T-helper 9 cell (primary cell): ENCODE results near the gene SDR39U1.
"Not testable (repeated sequence)": the region's sequence is repeated elsewhere in the genome, so short reads cannot be mapped to it uniquely, and the experiment has no call there.

Experiments
- DNase-seq: peaks from one replicate; pipeline ENCODE4 v3.0.0-alpha.2; 2020
- total RNA-seq, 2 donors: gene quantifications; one replicate each; lab custom pipeline; 2026; lab: John Stamatoyannopoulos, UW

SDR39U1 gene, protein sequence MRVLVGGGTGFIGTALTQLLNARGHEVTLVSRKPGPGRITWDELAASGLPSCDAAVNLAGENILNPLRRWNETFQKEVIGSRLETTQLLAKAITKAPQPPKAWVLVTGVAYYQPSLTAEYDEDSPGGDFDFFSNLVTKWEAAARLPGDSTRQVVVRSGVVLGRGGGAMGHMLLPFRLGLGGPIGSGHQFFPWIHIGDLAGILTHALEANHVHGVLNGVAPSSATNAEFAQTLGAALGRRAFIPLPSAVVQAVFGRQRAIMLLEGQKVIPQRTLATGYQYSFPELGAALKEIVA
- total RNA-seq = 46.6 to 51.5 reads per million in 2 donors

DNA sequence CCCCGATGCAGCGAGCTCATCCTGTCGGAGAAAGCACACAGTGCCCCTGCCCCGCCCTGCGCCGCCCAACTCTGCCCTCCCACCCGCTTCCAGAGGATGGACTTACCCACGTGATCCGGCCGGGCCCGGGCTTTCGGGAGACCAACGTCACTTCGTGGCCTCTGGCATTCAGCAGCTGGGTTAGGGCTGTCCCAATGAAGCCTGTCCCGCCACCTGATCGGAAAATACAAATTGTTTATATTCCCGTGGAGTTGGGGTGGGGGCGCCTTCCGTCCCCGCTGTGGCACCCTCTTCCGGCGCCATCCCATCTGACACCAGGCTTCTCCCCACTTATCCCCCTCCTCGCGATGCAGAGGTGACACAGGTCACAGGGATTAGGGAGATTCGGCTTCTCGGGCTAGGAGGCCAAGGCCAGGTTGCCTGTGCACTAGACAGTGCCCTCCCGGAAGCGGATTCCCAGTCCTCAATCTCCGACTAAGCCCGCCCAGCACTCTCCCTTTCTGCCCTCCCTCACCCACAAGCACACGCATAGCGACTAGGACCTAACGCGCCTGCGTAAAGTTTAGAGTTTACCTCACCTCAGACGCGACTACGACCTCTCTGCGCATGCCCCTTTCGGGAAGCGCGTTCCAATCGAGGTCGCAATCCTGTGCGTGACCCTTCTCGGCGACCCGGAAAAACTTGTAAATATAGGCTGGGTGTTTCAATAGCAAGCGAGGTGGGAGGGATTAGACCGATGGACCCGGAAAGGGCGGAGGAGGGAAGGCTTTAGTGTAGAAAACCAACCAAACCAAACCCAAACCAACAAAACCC is at the start of gene SDR39U1:
Gene SDR39U1, minus strand, starts transcription at position 537 of the 813 bp plus-strand sequence. Its CDS starts 7 bp downstream, at position 530.
- peak; percentile 89 for DNase-seq

DNA sequence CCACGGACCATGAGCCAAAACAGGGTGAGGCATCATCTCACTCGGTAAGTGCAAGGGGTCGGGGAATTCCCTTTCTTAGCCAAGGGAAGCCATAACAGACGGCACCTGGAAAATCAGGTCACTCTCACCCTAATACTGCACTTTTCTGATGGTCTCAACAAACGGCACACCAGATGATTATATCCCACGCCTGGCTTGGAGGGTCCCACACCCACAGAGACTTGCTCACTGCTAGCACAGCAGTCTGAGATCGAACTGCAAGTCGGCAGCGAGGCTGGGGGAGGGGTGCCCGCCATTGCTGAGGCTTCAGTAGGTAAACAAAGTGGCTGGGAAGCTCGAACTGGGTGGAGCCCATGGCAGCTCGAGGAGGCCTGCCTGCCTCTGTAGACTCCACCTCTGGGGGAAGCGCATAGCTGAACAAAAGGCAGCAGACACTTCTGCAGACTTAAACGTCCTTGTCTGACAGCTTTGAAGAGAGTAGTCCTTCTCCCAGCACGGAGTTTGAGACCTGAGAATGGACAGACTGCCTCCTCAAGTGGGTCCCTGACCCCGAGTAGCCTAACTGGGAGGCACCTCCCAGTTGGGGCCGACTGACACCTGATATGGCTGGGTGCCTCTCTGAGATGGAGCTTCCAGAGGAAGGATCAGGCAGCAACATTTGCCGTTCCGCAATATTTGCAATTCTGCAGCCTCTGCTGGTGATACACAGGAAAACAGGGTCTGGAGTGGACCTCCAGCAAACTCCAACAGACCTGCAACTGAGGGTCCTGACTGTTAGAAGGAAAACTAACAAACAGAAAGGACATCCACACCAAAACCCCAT is 49.2 kb upstream of the SDR39U1 start:
- DNase-seq = not testable (repeated sequence)

DNA sequence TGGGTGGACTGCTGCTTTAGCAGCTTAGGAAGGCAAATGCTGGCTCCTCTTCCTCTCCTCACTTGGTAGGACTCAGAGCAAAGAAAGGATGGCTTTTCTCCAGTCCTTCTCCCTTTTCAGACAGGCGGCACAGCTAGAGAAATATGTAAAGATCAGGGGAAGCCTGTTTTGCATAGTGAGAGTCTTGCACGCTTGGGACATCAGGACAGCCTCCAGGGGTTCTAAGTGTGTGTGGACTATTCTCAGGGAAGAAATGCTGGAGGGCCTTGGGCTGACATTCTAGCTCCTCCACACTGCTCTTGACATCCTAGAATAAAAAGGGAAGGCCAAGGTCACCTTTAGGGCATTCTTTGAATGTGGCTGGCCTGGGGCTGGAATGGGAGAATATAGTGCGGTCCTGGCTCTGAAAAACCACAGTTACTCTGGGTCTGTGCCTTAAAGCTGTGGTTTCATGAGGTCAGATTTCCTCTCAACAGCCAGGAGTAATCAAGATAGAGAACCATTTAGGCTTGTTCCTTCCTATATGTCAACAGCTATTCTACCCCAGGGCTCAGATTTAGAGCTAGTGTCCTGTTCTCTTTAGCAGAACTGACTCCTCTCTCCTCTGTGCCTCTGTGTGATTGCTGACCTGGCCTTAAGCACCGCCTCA is 41.2 kb upstream of the SDR39U1 start:
- no peak for DNase-seq

DNA sequence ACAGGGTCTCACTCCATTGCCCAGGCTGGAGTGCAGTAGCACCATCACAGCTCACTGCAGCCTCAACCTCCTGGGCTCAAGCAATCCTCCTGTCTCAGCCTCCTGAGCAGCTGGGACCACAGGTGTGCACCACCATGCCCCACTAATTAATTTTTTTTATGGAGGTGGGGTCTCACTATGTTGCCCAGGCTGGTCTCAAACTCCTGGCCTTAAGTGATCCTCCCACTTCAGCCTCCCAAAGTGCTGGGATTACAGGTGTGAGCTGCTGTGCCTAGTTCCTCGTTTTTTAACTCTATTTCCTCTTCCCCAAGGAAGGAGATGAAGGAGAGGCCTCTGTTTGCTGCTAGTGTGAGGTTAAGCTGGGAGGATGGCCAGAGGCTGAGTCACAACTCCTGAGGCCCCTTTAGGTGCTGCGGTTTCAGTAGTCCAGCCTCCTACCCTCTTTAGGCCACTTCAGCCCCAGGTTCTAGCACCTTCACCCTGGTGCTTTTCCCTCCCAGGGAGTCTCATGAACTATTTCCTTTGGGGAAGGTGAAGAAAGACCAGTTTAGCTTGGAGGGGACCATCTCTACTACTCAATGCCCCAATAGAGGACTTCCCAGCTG is 40.2 kb upstream of the SDR39U1 start:
- not testable (repeated sequence) for DNase-seq

DNA sequence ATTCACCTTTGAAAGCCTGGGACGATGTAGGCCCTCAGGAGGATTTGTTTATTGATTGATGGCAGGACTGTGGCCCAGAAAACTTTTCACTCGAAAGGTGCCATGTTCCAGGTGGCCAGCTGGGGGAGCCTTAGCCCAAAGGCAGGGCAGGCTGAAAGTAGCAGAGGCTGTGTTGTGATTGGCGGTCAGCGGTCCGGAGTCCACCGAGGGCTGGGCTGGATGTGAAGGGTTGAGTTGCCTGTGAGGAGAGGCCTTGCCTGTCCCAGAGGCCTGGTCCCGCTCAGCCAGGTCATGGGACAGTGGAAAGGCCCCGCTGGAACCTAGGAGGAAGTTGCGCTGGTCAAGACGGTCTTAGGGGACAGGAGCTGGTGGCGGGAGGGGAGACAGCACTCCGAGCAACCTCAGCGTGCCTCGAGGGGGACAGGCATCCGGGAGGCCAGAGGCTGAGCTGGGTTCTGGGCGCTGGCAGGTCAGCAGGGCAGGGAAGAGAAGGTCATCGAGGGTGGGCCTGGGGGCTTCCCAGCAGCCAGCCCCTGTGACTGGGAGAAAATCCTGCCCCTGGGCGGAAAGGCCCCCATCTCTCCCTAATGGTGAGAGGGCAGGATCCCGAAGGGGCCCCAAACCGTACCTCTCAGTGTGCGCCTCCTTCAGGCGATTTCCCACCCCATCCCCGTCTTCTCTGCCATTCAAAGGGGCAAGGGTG is 39.2 kb upstream of the SDR39U1 start:
- DNase-seq = peak; percentile 13

DNA sequence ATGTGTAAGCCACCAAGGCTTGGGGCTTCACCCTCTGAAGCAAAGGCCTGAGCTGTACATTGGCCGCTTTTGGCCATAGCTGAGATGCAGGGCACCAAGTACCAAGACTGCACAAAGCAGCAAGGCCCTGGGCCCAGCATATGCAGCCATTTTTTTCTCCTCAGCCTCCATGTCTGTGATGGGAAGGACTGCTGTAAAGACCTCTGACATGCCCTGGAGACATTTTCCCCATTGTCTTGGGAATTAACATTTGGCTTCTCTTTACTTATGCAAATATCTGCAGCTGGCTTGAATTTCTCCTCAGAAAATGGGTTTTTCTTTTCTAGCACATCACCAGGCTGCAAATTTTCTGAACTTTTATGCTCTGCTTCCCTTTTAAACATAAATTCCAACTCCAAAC is 37.4 kb upstream of the SDR39U1 start:
- DNase-seq = not testable (repeated sequence)

DNA sequence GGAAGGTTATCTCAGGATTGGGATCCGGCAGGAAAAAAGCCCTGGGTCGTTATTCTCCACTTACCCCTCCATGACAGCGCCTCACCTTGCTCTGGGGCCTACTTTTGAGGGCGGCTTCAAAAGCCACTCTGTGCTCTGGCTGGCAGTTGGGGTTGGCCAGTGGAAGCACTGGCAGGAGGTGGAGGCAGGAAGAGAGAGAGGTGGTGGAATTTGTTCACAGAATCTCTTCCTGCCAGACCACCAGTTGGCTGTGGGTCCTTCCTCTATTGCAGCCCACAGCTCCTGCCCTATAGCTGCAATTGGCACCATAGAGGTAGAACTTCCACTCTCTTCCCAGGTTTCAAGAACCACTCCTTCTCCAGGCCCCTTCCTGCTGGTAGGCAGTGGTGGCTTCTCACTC is 32.7 kb upstream of the SDR39U1 start:
- DNase-seq = no peak

DNA sequence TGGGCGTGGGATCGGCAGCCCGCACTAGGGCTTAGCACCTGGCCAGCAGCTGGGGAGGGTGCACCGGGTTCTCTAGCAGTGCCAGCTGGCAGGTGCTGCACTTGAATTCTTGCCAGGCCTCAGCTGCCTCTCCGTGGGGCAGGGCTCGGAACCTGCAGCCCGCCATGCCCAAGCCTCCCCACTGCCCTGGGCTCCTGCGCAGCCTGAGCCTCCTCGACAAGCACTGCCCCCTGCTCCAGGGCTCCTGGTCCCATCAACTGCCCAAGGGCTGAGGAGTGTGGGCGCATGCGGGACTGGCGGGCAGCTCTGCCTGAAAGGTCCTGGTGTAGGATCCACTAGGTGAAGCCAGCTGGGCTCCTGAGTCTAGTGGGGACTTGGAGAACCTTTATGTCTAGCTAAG is 30.6 kb upstream of the SDR39U1 start:
- DNase-seq = no peak

DNA sequence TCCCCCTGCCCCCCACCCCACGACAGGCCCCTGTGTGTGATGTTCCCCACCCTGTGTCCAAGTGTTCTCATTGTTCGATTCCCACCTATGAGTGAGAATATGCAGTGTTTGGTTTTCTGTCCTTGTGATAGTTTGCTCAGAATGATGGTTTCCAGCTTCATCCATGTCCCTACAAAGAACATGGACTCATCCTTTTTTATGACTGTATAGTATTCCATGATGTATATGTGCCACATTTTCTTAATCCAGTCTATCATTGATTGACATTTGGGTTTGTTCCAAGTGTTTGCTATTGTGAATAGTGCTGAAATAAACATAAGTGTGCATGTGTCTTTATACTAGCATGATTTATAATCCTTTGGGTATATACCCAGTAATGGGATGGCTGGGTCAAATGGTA is 27.9 kb upstream of the SDR39U1 start:
- DNase-seq = not testable (repeated sequence)

DNA sequence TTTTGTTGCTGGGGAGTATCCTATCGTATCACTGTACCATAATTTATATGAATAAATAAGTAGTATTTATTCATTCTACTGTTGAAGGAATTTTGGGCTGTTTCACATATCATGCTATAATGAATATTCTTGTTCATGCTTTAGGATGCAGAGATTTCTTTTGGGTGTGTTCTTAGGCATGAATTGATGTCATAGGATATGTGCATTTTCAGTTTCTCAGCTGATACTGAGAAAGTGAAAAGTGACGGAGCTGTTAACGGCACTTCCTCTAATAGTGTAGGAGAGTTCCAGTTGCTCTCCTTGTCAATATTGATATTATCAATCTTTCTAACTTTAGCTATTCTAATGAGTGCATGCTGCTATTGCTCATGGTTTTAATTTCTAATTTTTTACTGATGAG is 23.2 kb upstream of the SDR39U1 start:
- DNase-seq = no peak

DNA sequence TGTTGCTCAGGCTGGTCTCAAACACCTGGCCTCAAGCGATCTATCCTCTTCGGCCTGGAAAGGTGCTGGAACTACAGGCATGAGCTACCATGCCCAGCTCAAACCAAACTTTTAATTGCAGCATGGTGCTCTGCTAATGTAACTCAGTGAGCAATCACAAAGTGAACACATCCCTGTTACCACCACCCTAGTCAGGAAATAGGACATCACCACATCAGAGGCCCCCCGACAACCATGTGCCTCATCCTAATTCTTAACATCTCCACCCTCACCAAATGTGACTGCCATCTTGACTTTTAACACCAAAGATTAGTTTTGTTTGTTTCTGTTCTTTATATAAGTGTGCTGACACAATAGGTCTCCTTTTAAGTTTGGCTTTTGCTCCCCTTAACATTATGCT is 22.8 kb upstream of the SDR39U1 start:
- DNase-seq = no peak

DNA sequence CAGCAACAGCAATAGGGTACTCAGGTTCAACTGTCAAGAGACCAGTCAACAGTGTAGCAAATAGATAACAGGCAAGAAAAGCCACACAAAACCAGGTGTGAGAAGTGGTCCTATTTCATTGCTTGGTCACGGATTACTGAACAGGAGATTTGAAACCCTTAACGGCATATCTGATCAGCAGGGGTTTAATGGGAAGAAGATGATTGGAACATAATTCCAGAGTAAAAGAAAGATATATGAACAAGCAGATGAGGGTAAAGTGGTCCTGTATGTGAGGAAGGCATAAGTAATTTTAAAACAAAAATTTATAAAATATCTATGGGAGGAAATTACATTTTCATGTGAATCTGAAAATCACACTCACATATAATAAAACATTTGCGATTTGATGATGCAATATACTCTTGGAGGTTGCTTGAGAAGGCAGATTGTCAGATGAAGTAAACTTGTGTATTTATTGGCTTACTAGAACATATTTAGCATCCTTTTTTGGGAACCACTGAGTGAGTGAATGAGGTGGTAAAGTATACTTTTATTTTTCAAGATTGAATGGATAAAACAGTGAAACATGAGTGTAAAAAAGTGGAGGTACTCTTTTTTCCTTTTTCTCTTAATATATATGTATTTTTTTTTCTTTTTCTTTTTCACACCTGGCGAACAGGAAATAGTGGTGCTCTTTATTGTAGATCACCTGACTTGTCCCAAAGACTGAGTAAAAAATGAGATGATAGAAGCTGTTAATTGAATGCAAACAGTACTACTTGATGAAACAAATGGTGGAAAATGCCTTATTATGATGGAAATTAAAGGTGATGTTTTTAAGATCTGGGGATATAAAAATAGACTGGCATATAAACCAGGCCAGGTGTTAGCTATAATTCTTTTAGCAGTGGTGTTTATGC is 21.6 kb upstream of the SDR39U1 start:
- no peak for DNase-seq

DNA sequence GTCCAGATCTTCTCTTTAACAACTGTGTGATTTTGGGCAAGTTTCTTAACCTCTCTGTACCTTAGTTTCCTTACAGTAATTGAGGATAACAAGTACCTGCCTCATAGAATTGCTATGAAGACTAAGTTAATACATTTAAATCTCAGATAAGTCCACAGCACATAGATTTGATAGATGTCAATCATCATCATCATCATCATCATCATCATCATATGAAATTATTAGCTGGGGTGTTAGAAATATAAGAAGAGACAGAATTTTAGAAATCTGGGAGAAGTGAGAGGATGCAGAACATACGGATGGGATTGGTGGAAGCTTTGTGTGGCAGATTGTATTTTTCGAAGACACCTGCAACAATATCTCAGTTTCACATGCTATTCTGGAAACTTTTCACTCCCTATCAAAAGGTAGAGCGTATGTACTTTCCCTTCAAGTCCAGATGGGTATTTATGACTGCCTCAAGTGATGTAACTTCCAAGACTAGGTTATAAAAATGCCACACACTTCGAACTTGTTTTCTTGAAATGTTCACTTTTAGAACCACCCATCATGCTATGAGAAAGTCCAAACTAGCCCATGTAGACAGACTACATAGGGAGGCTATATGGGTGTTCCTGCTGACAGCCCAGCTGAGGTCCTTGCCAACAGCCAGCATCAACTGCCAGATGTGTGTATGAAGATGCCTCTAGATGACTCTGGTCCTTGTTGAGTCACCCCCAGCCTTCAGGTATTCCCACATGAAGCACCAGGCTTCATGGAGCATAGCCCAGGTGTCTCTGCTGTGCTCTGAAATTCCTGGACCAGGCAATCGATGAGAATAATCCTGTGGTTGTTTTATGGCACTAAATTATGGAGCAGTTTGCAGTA is 20.7 kb upstream of the SDR39U1 start:
- no peak for DNase-seq

DNA sequence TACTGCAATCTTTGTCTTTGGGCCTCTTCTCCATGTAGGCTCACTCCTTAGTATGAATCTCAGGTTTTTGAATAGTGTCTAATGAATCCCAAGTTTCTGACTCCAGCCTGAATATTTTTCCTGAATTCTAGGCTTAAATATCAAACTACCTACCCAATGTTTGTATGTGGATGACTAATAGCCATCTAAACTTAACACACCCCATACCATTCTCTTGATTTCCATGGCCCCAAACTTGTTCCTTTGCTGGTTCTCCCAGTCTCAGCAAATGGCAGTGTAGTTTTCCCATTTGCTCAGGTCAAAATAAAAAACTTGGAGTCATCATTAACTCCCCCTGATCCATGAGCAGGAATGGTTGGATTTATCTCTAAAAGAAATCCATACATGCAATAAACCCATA is 18.8 kb upstream of the SDR39U1 start:
- DNase-seq = no peak

DNA sequence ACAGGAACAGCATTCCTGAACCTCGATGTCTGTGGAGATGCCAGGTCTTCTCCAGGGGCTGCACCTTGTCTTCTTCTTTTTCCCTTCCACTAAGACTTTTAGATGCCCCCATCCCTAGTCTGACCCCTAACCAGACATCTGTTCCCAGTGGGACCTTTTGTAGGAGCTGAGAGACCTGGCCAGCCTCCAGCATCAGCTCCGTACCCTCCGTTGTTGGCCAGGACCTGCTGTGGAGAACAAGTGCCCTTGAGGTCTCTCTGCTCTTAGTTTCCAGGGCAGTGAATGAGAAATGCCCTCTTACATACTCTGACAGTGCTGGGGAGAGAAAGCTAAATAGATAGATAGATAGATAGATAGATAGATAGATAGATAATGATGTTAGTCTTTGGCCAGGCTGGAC is 16.8 kb upstream of the SDR39U1 start:
- no peak for DNase-seq

DNA sequence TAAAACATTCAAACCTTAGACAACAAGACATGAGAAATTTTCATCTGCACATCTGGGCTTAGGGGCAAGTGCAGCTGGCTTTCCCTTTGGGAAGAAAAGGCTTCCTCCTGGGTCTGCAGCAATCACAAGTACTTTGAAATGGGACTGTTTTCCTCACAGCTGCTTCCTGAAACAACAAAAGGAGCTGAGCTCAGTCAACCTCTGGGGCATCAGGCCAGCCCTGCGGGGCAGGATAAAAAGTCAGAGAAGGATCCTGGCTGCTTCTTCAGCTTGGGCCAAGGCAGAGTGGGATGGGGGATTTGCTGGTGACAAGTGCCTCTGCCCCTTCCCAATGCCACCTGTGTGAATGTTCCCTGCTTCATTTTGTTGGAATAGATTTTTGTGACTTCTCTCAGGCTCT is 16.2 kb upstream of the SDR39U1 start:
- DNase-seq = no peak

DNA sequence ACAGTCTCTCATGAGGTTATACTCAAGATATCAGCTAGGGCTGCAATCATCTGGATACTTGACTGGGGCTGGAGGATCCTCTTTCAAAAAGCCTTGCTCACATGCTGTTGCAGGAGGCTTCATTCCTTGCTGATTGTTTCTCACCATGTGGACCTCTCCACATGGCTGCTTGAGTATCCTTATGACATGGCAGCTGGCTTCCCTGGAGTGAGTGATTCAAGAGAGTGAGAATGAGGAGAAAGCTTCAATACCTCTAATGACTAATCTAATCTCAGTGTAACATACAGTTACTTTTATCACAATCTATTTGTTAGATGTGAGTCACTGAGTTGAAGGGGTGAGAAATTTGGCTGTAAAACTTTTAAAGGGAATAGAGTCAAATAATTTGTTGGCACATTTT is 14.4 kb upstream of the SDR39U1 start:
- no peak for DNase-seq

DNA sequence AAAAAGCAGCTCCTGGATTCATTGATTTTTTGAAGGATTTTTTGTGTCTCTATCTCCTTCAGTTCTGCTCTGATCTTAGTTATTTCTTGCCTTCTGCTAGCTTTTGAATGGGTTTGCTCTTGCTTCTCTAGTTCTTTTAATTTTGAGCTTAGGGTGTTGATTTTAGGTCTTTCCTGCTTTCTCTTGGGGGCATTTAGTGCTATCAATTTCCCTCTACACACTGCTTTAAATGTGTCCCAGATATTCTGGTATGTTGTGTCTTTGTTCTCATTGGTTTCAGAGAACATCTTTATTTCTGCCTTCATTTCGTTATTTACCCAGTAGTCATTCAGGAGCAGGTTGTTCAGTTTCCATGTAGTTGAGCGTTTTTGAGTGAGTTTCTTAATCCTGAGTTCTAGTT is 8.3 kb upstream of the SDR39U1 start:
- DNase-seq = not testable (repeated sequence)

DNA sequence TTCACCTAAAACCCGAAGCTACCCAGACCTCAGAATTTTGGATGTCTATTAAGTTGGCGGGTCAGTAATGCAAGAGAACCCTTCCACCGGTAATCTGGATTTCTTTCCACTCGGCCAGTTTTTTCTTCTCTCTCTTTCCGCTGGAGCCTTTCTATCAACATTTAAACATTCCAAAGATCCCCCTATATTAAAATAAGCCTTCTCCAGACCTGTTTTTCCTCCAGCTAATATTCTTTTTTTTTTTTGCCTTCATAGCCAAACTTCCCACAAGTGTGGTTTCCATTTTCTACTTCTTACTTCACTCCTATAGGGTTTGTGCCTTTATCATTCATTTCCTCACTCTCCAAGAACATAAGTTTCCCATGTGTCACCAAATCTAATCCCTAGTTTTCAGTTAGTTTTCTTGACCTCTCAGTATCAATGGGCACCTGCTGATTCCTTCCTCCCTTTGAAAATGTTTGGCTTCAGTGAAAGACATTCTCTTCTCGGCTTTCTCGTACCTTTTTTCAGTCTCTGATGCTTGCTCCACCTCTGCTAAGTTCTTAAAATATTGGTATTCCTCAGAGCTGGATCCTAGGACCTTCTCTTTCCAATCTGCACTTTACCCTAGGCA is 583 bp upstream of the SDR39U1 start:
- DNase-seq = no peak
